ENCODE measurements around the gene FBXO34. TPM values are rescaled to one million over a fixed set of nuclear protein-coding genes. Genes with fewer than 3 reads are reported as not detected.
A peak's percentile ranks its signal among the peaks of the same experiment; 100 is the strongest.
"Not testable (repeated sequence)": the region's sequence is repeated elsewhere in the genome, so short reads cannot be mapped to it uniquely, and the experiment has no call there.

Gene FBXO34
- total RNA-seq, 1 donor = 19.7 TPM

DNA sequence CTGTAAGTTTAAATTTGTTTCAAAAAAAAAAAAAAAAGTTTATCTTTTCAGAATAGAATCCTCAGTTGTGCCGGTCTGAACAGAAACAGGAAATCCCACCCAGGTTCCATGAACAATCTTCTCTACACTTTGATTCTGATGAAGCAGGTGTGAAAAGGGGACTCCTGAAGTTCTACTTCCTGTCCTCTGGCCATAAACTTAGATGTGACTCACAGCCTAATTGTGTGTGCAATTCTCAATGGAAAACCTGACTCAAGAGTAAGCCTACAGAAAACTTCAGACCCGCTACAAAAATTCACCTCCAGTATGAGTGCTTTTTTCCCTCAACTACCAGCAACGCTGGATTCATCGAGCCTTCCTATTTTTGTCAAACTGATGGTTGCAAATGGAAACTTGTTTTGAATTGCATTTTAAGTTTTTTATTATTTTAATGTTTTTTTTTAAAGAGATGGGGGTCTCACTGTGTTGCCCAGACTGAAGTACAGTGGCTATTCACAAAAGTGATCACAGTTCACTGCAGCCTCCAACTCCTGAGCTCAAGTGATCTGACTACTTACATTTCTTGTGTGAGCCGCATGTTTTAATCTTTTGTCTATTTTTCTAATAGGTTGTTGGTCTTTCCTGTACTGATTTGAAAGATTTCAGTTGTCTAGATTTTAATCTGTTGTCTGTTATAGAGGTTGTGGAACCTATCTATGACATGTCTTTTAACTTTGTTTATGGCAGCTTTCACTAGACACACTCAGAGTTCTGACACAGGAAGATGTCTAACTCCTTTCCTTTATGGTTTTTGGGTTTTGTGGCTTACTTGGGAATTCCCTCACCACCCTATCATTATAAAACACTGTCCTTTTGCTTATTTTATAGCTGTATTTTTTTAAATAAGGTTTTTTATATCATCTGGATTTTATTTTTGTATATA lies 102.8 kb downstream of the FBXO34 start:
- no peak overlapping the region for H3K4me3 ChIP-seq (ENCODE audit: low read depth, low read length)
- DNase-seq (ENCODE audit: low read depth) = peak; percentile 20
- TF ChIP-seq, protein P1, sequence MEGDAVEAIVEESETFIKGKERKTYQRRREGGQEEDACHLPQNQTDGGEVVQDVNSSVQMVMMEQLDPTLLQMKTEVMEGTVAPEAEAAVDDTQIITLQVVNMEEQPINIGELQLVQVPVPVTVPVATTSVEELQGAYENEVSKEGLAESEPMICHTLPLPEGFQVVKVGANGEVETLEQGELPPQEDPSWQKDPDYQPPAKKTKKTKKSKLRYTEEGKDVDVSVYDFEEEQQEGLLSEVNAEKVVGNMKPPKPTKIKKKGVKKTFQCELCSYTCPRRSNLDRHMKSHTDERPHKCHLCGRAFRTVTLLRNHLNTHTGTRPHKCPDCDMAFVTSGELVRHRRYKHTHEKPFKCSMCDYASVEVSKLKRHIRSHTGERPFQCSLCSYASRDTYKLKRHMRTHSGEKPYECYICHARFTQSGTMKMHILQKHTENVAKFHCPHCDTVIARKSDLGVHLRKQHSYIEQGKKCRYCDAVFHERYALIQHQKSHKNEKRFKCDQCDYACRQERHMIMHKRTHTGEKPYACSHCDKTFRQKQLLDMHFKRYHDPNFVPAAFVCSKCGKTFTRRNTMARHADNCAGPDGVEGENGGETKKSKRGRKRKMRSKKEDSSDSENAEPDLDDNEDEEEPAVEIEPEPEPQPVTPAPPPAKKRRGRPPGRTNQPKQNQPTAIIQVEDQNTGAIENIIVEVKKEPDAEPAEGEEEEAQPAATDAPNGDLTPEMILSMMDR (IDR thresholded peaks at IDR 0.05; ENCODE audit: insufficient read depth, low read length) = no peak

DNA sequence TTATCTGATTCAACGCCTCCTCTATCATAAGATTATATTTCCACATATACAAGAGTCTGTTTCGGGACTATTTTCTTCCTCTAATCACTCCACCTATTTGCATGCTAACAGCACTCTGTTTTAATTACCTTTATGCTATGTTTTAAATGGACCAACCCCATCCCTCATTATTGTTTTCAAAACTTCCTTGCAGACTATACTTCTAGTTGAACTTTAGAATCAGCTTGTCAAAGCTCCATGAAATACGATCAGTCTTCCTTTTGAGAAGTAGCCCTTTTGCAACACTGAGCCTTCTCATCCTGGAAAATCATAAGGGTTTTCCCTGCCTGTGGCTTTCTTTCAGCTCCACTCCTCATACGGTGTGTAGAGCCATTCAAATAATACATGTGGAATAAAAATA lies 103.5 kb downstream of the FBXO34 start:
- TF ChIP-seq, protein P1 (IDR thresholded peaks at IDR 0.05; ENCODE audit: insufficient read depth, low read length) = no peak
- no peak for DNase-seq (ENCODE audit: low read depth)
- no peak overlapping the region for H3K4me3 ChIP-seq (ENCODE audit: low read depth, low read length)

DNA sequence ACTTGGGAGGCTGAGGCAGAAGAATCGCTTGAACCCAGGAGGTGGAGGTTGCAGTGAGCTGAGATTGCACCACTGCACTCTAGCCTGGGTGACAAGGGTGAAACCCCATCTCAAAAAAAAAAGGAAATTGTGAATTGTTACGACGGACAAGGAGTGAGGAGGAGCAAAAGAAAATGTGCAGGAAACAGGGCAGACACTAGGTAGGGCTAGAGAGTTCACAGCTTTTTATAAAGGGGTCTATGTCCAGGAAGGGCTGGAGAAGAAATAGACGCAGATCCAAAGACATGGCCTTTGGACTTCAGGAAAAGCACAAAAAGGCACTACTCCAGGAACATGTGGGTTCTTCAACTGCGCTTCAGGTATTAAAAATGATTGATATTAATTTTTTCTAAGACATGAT lies 106.0 kb downstream of the FBXO34 start:
- TF ChIP-seq, protein P1 (IDR thresholded peaks at IDR 0.05; ENCODE audit: insufficient read depth, low read length) = no peak
- no peak overlapping the region for H3K4me3 ChIP-seq (ENCODE audit: low read depth, low read length)
- no peak for DNase-seq (ENCODE audit: low read depth)

DNA sequence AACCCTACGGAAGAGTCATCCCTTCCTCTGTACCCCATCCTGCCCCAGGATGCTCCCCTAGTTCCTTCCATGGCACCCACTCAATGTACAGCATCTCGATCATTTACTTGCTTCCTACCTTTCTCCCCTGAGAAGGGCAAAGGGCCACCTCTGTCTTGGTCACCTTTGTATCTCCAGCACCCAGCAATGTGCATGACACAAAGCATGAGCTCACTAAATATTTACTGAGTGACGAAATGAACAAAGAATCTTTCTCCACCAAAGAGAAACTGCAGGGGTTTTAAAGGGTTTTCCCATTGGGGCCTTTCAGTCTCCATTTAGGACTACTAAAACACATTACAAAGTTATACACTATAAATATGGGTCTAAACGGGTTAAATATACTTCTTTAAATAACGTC lies 109.8 kb downstream of the FBXO34 start:
- TF ChIP-seq, protein P1 (IDR thresholded peaks at IDR 0.05; ENCODE audit: insufficient read depth, low read length) = no peak
- DNase-seq (ENCODE audit: low read depth) = no peak
- H3K4me3 ChIP-seq (ENCODE audit: low read depth, low read length) = no peak overlapping the region

DNA sequence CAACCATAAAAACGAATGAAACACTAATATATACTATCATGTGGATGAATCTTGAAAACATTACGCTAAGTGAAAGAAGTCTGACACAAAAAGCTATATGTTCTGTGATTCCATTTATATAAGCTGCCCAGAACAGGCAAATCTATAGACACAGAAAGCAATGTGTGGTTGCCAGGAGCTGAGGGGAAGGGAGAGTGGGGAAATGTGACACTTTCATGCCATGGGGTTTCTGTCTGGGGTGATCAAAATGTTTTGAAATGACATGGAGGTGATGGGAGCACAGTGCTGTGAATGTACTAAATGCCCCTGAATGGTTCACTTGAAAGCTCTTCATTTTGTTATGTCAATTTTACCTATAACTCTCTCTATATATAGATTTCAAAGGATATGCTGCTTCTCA lies 110.3 kb downstream of the FBXO34 start:
- TF ChIP-seq, protein P1 (IDR thresholded peaks at IDR 0.05; ENCODE audit: insufficient read depth, low read length) = no peak
- no peak for DNase-seq (ENCODE audit: low read depth)
- H3K4me3 ChIP-seq (ENCODE audit: low read depth, low read length) = no peak overlapping the region

DNA sequence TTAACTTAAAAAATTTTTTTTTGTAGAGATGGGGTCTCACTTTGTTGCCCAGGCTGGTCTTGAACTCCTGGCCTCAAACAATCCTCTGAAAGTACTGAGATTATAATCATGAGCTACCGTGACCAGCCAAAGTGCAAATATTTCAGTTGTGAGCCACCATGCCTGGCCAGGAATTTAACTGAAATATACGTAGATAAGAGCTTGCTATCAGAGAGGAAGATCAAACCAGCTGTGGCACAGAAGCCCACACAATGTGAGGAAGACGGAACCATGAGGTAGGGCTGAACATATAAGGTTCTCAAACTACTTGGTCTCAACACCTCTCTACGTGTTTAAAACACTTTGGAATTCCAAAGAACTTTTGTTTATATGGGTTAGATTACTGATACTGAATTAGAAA lies 111.3 kb downstream of the FBXO34 start:
- TF ChIP-seq, protein P1 (IDR thresholded peaks at IDR 0.05; ENCODE audit: insufficient read depth, low read length) = no peak
- peak; percentile 23 for DNase-seq (ENCODE audit: low read depth)
- H3K4me3 ChIP-seq (ENCODE audit: low read depth, low read length) = no peak overlapping the region

DNA sequence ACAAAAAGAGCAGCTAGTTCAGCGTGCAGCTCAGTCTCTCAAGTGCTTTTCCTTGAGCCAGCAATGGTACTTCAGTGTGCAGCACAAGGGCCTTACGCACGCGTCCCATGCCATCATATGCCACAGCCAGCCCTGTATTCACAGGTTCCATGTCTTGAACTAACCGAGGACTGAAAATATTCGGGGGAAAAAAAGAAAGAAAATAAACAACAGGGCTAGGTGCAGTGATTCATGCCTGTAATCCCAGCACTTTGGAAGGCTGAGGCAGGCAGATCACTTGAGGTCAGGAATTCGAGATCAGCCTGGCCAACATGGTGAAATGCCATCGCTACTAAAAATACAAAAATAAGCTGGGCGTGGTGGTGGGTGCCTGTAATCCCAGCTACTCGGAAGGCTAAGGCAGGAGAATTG lies 111.8 kb downstream of the FBXO34 start:
- not testable (repeated sequence) for H3K4me3 ChIP-seq (ENCODE audit: low read depth, low read length)
- DNase-seq (ENCODE audit: low read depth) = peak; percentile 5

Data from fibroblast of the aortic adventitia (primary cell).